Stimulated activated CD8-positive, alpha-beta memory T cell treated with anti-CD3 and anti-CD28 coated beads, Interleukin-4, amount 100 ng/mL, for 4 hours (primary cell): ENCODE results near the gene PHKB.

Experiments used
- DNase-seq, 2 donors: peaks; one replicate each; pipeline ENCODE4 v3.0.0-alpha.2; 2020; ENCODE audit warnings: low read depth in 2 of 2, low spot score in 1 of 2

The PHKB gene

DNA sequence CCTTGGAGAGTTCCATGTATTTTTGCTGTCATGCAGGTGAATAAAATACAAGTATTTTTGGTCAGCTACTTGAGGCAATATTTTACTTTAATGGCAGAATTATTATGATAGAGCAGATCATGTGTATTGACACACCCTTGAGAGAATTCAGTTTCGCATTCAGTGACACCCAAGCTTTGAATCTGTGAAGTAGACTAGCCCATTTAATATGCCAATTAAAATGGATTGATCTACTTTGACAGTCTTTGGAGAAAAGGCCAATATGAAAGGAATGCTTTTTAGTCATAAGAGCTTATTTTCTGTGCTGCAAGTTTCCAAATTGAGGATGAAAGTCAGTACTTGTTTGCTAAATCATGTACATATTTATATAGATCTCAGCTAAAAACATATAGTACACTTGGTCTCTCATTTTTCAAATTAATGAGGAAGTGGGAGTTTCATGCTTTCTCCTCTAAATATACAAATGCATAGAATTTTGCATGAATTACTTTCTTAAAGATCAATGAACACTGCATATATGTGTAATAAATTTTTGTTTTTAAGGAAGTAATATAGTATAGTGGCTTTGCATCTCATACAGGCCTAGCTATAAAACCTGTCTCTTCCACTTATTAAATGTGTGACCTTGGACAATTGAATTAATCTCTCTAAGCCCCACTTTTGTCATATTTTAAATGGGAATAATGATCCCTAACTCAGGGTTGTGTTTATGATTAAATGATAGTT, 161.5 kb downstream of the PHKB start:
- DNase-seq = no peak

DNA sequence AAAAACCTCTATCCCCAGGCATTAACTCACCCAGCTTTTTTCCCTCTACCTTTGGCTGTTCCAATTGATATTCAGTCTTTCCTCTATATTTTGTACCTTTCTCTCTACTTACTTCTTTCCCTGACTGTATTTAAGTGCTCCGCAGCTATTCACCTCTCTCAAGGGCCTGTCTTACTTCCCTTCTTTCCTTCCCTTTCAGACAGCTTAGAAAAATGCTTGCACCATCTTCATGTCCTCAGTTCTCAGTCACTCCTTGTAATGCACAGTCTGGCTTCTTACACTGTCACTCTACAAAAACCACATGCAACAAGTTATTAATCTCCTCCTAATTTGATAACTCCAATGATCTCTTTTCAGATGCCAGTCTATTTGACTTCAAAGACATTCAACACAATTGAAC, 163.4 kb downstream of the PHKB start:
- no peak for DNase-seq

DNA sequence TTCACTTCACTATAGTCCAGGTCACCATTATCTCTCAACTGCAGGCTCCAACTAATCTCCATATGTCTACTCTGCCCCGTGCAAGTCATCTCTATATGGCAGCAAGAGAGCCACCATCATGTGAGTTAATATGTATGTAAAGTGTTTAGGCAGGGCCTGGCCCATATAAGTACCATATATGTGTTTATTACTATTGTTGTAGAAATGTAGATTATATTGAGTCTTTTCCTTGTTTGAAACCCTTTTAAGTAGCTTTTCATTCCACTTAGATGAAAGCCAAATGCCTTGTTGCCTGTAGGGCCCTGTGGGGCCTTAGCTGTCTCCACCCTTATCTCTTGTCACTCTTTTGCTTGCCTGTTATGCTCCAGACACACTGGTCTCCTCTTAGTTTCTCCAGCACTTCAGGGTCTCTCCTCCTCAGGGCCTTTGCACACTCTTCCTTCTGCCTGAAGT, 164.0 kb downstream of the PHKB start:
- DNase-seq = no peak

DNA sequence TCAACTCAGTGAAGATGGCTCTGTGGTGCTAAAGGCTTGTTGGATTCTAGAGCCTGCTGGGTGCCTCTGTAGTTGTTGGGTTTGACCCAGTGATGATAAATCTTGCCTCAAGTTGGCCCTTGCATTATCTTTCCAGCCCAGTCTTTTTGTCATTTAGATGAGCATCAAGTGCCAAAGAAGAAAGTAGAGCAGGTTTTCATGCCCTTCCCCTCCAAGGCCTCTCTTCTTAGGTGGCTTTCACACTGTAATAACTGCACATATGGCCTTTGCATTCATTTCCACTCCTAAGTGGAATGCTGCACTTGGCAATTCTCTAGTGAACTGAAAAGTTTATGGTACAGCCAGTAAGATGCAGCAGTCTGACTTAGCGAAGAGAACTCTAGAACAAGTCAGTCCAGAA, 165.1 kb downstream of the PHKB start:
- no peak for DNase-seq

DNA sequence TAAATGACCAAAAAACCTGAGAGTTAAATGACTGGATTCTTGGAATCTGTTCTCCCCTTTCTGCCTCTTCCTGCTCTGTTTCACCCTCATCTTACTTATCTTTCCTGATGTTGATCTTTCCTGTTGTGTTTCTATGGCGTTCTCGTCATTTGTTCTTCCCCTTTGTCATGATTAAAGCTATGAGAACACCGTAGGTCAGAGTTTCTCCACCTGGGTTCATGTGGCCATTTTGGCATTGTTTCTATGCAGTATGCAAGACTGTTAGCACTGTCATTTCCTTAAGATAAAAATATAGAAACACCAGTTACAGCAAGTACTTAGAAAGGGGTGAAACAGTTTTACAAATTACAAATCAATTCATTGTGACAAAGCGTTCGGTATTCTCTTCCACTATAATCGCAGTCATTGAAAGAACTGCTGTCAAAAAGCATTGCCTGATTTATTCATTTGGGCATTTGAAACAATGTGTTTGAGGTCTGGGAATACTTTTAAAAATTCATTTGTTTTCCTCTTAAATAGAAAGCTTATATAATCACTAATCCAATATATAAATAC, 166.0 kb downstream of the PHKB start:
- DNase-seq = no peak

DNA sequence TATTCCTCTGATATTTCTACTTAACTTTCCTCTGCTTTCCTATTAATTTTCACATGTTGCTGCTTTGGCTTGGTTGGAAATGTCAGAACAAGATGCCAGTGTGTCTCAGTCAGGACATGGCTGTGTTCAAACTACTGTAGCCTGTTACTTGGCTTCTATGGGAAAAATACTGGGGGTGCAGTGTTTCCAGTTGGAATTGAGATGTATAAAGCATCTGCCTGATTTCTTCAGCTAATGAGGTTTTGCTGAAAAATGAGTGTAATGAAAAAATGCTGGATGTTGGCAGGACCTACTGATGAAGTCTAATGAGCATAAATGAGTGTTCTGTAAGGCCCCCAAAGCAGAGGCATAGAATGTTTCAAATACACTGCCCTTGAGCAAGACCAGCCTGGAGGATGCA, 166.6 kb downstream of the PHKB start:
- DNase-seq = no peak

DNA sequence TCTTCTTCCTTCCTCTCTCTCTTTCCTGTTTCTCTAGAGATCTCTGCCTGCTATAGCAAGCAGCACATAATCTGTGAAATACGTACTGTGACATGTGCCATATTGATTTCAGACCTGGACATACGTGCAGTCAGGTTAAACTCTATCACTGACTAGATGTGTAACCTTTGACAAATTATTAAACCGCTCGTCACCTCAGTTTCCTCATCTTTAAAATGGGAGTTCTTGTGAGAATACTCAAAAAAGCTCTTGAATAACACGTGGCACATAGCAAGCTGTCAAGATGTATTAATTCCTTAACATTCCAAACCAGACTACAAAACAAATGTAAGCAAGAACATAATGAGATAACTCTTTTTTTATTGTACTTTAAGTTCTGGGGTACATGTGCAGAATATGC, 170.0 kb downstream of the PHKB start:
- DNase-seq = no peak

DNA sequence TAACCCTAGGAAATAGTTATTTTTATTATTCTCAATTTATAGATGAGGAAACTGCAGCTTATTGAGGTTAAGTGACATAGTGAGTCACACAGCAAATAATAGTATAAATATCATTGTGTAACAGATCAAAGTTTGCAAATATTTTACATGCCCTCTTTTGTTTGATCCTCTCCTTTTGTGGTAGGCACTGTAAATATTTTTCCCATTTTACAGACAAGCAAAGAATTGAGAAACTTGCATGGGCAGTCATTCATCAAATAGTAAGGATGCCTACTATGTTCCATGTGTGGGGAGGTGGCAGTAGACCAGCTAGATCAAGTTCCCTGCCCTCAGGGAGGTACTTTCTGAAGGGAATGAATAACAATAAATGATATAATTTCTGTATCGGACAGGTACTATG, 173.0 kb downstream of the PHKB start:
- DNase-seq = no peak

DNA sequence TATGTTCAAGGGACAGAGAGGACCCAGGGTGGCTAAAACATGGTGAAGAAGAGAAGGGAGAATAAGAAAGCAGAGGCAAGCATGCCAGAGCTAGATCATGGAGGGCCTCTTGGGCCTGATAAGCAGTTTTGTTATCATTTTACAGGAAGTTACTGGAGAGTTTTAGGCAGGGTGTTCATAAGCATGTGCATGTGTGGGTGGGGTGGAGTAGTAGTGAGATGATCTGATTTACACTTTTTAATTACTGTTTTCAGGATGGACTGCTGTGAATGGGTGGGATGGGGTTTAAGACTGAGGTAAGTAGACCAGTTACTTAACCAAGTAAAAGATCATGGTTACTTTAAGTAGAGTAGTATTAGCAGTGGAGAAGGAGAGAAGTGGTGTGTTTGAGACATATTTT, 173.6 kb downstream of the PHKB start:
- no peak for DNase-seq

DNA sequence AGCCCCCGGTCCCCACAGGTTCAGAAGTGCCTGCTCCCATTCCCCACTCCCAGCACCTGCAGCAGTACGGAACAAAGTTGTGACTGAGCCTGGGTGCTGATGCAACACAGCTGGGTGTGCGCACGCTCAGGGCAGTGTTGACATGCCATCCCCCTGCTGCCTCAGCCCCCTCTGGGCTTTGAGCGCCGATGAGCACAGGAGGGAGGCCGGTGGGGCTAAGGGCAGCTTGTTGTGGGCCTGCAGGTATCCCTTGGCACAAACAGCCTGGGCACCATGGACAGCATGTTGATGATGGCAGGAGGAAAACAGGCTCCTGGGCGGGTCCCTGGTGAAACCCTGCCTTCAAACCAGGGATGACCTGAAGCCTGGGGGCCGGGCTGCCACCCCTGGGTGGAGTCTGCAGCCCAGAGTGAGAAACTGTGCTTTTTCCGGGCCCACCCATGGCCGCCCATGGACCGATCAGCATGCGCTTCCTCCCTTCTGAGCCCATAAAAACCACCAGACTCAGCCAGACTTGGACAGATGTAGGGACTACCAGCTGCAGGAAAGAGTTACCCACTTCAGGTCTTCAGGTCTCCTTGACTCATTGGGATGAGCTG, 175.5 kb downstream of the PHKB start:
- DNase-seq = no peak

DNA sequence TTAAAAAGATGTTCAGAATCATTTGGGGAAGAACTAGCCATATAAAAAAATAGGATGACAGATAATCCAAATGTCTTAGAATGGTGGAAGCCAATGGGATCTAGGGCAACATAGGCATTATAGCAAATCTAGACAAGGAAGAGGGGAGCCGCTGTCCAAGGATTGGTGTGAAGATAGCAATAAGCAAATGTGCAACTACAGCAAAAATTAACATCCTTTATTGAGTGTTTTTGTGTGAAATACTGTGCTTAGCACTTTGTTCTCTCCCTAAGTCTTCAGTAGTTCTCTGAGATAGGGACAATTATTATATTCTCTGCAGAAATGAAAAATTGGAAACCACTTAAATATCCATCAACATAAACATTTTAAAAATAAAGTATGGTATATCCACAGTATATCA, 177.0 kb downstream of the PHKB start:
- DNase-seq = no peak

DNA sequence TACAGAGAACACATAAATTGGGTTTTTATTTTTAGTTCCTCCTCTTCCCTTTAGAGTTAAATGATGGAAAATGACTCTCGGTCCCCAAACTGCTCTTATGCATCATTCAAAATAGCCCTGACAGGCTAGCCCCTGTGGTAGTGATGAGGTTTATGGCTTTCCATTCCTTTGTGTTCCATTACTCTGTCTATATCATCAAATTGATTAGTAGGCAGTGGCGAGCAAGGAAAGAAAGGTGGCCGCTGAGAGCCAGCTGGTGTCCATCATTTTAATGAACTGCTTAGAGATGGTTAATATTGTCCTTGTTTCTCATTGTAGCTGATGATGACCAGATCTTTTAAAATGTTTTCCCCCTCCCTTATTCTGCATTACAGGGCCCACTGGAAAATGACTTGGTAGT, 179.5 kb downstream of the PHKB start:
- no peak for DNase-seq

DNA sequence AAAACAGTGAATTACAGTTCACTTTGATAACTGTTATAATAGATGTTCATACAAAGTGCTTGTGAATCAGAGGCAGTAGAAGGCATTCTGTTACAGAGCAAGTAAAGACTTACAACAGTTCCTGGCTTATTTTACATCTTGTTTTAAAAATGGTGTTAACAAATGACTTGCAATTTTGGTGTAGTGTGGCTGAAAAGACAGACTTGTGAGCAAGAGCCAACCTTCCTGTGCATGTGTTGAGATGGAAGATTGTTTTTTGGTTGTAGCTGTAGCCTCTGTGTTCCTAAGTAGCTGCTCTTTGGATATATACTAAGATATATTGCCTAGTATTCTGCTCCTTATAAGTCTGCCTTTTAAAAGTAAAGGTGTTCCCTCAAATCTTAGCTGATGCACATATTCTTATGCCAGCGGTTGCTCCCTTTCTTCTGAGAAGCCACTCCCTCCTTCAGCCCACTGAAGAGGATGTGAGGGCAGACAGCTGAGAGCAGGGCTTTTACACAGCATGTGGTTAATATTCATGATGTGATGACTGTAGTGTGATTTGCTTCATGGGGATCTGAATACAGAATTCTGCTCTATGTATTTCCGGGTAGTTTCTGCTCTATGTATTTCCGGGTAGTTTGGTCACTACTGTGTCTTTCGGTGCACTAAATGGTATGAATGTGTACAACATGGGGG, 182.3 kb downstream of the PHKB start:
- no peak for DNase-seq

DNA sequence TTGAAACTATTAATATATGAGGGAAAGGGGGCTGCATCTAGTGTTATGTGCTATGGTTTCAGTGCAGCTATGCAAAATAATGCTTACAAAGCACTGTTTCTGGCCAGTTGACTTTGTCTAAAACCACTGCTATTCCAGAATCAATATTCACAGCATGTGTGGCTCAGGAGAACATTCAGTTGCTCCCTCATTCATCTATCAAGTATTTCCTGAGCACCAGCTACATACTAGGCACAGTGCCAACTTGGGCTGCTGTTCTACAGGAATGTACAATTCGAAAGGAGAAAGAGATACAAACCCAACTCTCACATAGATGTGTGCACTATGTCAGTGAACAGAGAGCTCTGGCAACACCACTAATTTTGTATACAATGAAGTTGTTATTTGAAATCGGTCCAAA, 183.0 kb downstream of the PHKB start:
- DNase-seq = no peak

DNA sequence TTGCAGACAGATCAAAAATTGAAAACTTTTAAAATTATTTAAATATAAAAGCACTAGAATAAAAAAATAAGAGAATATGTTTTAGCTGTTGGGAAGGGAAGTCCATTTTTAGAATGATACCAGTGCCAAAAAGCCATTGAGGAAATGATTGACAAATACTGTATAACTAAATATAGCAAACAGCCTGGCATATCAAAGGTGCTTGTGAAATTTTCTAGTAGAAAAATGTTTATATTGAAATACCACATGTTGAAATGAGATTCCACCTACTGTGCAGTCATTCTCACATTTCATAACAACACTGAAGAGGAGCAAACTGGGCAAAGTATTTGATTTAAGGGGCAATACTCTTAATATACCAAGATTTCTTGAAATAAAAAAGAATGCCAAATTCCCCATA, 183.5 kb downstream of the PHKB start:
- DNase-seq = no peak

DNA sequence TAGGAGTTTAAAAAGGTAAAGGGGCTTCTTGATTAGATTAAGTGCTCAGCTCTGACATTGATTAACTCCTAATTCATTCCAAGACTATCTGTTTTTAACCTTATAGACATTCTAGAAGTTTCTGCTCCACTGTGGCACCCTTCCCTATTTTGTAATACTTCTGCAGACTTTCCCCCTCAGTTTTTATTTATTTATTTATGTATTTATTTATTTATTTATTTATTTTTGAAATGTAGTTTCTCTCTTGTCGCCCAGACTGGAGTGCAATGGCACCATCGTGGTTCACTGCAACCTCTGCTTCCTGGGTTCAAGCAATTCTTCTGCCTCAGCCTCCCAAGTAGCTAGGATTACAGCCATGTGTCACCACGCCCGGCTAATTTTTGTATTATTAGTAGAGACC, 185.8 kb downstream of the PHKB start:
- DNase-seq = no peak

DNA sequence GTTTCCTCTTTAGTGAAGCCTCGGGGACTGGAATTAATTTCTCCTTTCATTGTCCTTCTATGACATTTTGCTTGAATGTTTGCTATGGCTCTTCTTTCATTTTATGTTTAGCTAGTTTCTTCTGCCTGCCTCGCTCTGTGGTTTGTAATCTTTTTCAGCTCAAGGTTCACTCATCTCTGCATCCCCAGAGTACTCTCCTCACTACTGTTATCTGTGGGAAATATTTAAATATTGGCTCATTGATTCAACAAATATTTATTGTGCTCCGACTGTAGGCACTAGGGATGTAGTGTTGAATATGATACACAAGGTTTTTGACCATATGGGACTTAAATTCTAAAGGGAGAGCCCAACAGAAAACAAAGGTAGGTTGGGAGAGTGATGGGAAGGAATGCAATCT, 195.9 kb downstream of the PHKB start:
- no peak for DNase-seq

DNA sequence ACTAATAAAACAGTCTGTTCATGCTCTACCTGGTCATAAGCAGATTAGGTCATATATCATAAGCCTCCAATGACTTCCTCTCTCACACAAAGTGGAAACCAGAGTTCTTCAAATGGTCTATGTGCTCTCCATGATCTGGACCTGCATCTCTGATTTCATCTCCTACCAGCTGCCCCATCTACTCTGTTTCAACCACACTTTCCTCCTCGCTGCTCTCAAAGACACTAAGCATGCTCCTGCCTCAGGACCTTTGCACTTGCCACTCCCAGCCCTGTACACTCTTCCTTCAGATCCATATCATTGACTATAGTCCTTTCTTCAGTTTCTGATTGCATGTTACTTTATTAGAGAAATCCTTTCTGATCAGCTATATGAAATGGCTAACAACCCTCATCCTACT, 196.8 kb downstream of the PHKB start:
- no peak for DNase-seq

DNA sequence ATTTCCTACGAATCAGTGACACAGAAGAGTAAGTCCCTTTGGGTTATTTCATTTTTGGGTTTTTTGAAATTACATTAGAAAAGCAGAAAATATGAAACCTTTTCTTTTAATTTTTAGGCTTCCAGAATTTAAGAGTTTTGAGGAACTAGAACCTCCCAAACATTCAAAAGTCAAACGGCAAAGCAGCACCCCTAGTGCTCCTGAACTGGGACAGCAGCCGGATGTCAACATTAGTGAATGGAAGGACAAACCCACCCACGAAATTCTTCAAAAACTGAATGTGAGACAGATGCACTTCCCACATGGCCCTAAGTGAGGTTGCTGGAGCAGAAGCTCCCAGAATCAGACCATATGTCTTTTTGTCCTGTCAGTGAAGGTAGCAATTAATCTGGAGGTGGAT, 199.4 kb downstream of the PHKB start:
- no peak for DNase-seq

DNA sequence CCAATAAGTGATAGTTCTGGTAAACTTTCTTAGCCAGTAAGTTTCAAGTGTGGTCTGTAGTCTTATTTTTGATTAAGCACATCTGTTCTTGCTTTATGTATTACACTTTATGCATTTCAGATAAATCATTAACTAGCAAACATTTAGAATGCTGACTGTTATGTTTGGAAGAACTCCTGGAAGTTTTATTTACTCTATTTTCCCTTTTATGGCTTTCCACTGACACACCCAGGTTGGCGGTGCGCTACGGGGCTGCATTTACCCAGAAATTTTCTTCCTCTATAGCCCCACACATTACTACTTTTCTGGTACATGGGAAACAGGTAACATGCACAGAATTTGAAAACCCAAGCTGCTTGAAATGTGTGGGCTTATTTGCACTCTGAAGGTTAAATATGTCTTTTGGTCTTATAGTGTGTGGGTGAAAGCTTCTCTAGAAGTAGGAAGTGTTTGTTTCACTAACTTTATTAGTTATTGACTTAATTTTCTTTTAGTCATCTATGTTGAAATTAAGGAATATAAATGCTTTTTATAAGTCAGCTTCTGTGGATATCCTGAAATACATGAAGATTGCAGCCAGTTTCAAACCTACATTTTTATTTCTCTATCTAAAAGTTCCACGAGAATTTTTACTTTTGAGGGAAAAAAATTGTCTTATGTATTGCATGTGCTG, 203.7 kb downstream of the PHKB start:
- DNase-seq = no peak

DNA sequence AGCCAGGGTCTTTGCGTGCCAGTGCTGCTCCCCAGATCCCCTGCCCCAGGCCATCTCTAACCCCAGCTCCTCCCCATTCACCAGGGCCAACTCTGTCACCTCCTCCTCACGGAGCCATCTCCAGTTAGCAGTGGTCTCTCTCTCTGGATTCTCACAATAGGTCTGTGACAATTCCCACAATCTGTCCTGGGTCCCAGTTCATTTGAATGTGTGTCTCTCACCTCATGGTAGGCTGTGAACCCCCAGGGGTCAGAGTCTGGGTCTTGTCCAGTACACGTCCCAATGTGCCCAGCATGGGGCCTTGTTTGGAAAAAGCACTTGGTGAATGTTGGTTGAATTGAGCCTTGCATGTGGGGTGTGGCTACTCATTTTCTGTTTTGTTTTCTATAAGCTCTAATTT, 205.3 kb downstream of the PHKB start:
- DNase-seq = no peak

DNA sequence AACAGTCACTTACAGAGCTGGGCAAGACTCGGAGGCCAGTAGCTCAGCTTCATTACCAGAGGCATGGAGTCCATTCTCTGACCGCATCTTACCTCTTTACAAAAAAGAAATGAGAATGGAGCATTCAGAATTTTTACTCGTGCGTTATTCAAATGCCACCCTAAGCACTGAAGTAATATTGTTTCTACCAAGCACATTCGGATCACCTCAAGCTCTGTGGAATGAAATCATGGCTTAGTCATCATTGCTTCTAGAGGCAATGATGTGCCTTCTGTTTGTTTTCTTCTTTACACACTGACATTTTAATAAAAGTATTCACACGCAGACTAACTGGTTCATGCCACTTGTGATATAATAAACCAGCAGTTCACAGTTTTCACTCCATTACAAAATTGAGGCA, 206.8 kb downstream of the PHKB start:
- no peak for DNase-seq
